GM21529 (cell line): ENCODE measurements around the gene SEPHS2.

Experiments used
- ATAC-seq: cut with Tn5 transposase; IDR thresholded peaks from one replicate; pipeline ENCODE4 v1.9.1; 2021; ENCODE audit not compliant: unreplicated experiment

SEPHS2 gene

GRCh38 chr16:30430428-30430970 is 15.2 kb downstream of the SEPHS2 start:
- ATAC-seq, result peak; percentile 6

- peak; percentile 94 for ATAC-seq
These were observed 15.8 kb downstream of the SEPHS2 start, which contains the start of gene DCTPP1 for GRCh38 chr16:30429678-30430427. Gene DCTPP1, minus strand, starts transcription at chr16:30430030. Its CDS starts 50 bp downstream, at chr16:30429980.

- peak; percentile 21 for ATAC-seq
These were observed 16.3 kb downstream of the SEPHS2 start for GRCh38 chr16:30429418-30429677.

GRCh38 chr16:30428055-30428454 is 17.6 kb downstream of the SEPHS2 start:
- no peak for ATAC-seq

GRCh38 chr16:30421010-30421409 is 24.7 kb downstream of the SEPHS2 start:
- ATAC-seq, result no peak

GRCh38 chr16:30418350-30419181 is 27.1 kb downstream of the SEPHS2 start:
- no peak for ATAC-seq

- ATAC-seq, result peak; percentile 72
These were observed 27.9 kb downstream of the SEPHS2 start for GRCh38 chr16:30417529-30418349.

GRCh38 chr16:30416624-30417528 is 28.8 kb downstream of the SEPHS2 start:
- peak; percentile 16 for ATAC-seq

GRCh38 chr16:30416047-30416603 is 29.5 kb downstream of the SEPHS2 start:
- no peak for ATAC-seq

GRCh38 chr16:30414159-30414558 is 31.5 kb downstream of the SEPHS2 start:
- ATAC-seq, result no peak

- no peak for ATAC-seq
These were observed 32.4 kb downstream of the SEPHS2 start for GRCh38 chr16:30413112-30413806.

- peak; percentile 44 for ATAC-seq
These were observed 36.3 kb downstream of the SEPHS2 start for GRCh38 chr16:30409125-30410060.

GRCh38 chr16:30407804-30408534 is 37.7 kb downstream of the SEPHS2 start:
- no peak for ATAC-seq

GRCh38 chr16:30407102-30407803 is 38.4 kb downstream of the SEPHS2 start, which contains the start of gene ZNF771:
Gene ZNF771, plus strand, starts transcription at chr16:30407606. Its CDS starts 448 bp downstream, at chr16:30408054.
- ATAC-seq, result peak; percentile 77

- no peak for ATAC-seq
These were observed 38.9 kb downstream of the SEPHS2 start for GRCh38 chr16:30406795-30407101.

- ATAC-seq, result no peak
These were observed 43.8 kb downstream of the SEPHS2 start for GRCh38 chr16:30401768-30402425.
